GM21717 (cell line): ENCODE results near the gene RNF31.
A peak's percentile ranks its signal among the peaks of the same experiment; 100 is the strongest.

Source experiments
- ATAC-seq: cut with Tn5 transposase; IDR thresholded peaks from one replicate; pipeline ENCODE4 v1.9.1; 2021; ENCODE audit warnings: mild to moderate bottlenecking, moderate library complexity; ENCODE audit not compliant: unreplicated experiment

Gene RNF31

GRCh38 chr14:24116128-24116814 is 31.0 kb upstream of the RNF31 start:
- no peak for ATAC-seq

DNA sequence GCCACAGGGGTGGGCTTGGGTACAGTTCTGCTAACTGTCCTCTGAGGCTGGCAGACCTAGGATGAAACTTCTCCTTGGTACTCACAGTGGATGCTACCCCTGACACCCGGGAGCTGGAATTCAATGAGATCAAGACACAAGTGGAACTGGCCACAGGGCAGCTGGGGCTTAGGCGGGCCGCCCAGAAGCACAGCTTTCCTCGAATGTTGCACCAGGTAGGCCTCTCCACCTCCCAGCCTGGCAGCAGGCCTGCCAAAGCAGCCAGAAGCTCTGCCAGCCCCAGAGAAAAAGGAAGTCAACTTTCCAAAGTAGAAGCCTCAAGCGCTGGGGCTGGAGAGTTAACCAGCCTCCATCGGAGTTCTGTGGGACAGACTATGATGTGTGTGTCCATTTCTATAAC is 30.1 kb upstream of the RNF31 start:
- ATAC-seq = no peak

DNA sequence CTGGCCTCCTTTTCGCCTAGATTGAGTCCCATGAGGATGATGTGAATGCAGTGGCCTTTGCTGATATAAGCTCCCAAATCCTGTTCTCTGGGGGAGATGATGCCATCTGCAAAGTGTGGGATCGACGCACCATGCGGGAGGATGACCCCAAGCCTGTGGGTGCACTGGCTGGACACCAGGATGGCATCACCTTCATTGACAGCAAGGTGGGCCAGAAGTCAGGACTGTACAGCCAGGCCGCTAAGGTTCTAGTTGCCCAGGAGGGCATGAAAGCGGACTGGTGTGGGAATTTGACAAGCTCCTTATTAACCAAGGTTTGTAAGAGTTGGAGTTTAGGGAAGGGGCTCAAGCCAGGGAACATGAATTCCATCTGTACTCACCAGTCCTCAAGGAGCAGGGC is 27.6 kb upstream of the RNF31 start:
- no peak for ATAC-seq

DNA sequence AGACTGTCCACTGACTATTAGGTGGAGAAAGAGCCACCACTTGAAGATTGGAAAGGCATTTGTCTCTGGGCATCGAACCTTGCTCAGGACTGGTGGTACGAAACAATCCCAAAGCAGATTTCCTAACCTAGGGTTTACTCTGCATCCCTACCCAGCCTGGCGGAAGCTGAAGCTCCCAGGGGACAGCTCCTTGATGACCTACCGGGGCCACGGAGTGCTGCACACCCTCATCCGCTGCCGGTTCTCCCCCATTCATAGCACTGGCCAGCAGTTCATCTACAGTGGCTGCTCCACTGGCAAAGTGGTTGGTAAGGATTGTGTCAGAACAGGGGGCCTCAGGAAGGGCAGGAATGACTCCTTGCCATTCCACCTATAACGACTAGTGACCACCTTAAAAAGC is 26.1 kb upstream of the RNF31 start:
- ATAC-seq = no peak

- ATAC-seq = no peak
Measured at GRCh38 chr14:24122416-24122815, 24.9 kb upstream of the RNF31 start.

DNA sequence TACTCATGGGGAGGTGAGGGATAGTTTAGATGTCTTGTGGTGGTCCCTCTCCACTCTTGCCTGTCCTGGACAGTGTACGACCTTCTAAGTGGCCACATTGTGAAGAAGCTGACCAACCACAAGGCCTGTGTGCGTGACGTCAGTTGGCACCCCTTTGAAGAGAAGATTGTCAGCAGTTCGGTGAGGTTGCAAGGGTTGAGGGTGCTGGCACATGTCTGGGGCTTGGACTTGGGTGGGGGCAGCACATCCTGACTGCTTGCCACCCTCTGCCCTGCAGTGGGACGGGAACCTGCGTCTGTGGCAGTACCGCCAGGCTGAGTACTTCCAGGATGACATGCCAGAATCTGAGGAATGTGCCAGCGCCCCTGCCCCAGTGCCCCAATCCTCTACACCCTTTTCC is 24.4 kb upstream of the RNF31 start:
- ATAC-seq = no peak

- peak; percentile 53 for ATAC-seq
Measured at GRCh38 chr14:24123424-24124417, 23.6 kb upstream of the RNF31 start.

- no peak for ATAC-seq
Measured at GRCh38 chr14:24126939-24127338, 20.4 kb upstream of the RNF31 start.

GRCh38 chr14:24127673-24128072 is 19.6 kb upstream of the RNF31 start:
- no peak for ATAC-seq

- ATAC-seq = no peak
Measured at GRCh38 chr14:24129410-24129998, 17.8 kb upstream of the RNF31 start.

- ATAC-seq = no peak
Measured at GRCh38 chr14:24130380-24130716, 16.9 kb upstream of the RNF31 start, which contains the start of gene FITM1. Gene FITM1, plus strand, starts transcription at chr14:24130659. Its CDS starts 905 bp downstream, at chr14:24131564.

GRCh38 chr14:24130717-24131548 is 16.4 kb upstream of the RNF31 start:
- no peak for ATAC-seq

DNA sequence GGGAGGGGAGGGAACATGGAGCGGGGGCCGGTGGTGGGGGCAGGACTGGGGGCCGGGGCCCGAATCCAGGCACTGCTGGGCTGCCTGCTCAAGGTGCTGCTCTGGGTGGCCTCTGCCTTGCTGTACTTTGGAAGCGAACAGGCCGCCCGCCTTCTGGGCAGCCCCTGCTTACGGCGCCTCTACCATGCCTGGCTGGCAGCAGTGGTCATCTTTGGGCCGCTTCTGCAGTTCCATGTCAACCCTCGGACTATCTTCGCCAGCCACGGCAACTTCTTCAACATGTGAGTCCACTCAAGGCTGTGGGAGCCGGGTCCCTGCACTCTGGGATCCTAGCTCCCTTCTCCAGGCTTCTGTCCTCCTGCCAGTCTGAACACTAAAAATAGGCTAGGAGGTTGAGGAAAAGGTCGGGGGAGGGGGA is 15.7 kb upstream of the RNF31 start:
- ATAC-seq = no peak

DNA sequence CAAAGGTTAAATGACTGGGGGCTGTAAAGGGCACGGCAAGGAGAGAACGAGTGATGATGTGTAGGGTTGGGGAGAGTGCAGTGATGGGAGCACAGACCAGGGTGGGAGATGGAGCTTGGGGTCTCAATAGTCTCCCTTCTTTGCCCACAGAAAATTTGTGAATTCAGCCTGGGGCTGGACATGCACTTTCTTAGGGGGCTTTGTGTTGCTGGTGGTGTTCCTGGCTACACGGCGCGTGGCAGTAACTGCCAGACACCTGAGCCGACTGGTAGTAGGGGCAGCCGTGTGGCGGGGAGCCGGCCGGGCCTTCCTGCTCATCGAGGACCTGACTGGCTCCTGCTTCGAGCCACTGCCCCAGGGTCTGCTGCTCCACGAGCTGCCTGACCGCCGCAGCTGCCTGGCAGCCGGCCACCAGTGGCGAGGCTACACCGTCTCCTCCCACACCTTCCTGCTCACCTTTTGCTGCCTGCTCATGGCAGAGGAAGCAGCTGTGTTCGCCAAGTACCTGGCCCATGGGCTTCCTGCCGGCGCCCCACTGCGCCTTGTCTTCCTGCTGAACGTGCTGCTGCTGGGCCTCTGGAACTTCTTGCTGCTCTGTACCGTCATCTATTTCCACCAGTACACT is 15.1 kb upstream of the RNF31 start:
- ATAC-seq = no peak

DNA sequence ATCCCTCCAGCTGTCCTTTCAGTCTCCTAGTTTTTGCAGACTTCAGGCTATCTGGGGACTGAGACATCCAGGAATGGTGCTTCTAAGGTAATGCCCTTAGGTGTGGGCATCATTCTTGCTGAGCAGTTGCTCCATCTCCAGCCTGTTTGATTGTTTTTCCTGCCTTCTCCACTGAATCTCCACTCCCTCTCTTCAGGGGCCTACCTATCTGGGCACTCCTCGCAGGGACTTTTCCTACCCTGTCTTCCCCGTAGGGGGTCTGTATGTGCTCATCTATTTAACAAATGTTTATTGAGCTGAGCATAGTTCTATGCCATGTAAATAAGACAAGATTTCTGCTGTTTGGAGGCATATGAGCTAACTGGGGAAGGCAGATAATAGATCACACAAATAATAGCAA is 14.3 kb upstream of the RNF31 start:
- no peak for ATAC-seq

GRCh38 chr14:24133735-24134134 is 13.6 kb upstream of the RNF31 start:
- no peak for ATAC-seq

DNA sequence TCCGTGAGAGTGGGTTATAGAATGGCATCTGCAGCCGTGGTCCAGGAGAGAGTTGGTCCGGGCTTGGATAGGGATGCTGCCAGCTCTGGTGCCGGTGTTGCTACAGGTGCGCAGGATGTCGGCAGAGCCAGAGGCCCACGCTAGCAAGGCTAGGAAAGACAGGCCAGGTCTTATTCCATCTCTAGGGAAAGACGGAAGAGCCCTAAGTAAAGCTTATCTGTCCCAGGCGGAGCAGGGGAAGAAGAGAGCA is 11.8 kb upstream of the RNF31 start:
- ATAC-seq = no peak

- ATAC-seq = peak; percentile 57
Measured at GRCh38 chr14:24135834-24136683, 11.2 kb upstream of the RNF31 start, which contains the start of gene PSME1. Gene PSME1, plus strand, starts transcription at chr14:24136194. Its CDS starts 69 bp downstream, at chr14:24136263.

DNA sequence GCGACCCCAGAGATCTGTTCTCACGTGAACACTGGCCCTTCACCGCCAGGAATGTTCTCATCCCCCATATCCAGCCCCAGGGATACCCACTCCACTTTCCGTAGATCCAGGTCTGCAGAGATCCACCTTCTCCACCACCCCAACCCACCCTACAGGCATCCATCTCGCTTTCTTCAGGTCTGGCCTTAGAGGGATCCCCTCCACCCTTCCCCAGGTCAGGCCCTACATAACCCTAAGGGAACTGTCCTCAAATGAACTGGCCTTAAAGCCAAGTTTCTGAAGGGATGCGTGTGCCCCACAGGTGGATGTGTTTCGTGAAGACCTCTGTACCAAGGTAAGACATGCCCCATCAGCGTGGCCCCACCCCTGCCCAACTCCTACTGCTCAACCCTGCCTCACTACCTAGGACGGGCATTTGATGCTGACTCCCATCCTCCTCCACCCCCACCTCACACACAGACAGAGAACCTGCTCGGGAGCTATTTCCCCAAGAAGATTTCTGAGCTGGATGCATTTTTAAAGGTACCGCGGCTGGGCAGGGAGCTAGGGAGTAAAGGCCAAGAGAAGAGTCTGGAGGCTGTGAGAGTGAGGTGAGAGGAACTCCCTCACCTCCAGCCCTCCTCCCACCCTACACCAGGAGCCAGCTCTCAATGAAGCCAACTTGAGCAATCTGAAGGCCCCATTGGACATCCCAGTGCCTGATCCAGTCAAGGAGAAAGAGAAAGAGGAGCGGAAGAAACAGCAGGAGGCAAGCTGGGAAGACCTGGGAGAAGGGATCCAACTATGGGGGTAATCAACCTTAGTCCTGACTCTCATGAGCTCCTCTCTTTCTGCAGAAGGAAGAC is 10.4 kb upstream of the RNF31 start:
- ATAC-seq = no peak
